Rectal smooth muscle tissue (tissue), 1 donor: ENCODE results near the gene LPCAT1.

Source experiments
- H3K27ac ChIP-seq: one replicate; pipeline ENCODE4 v1.7.0; 2013; ENCODE audit warnings: low read depth, low read length, inconsistent platforms
- H3K27me3 ChIP-seq: one replicate; pipeline ENCODE4 v1.7.0; 2013; ENCODE audit warnings: low read length; ENCODE audit not compliant: control insufficient read depth, insufficient read depth
- H3K36me3 ChIP-seq: one replicate; pipeline ENCODE4 v1.7.0; 2013; ENCODE audit warnings: low read length; ENCODE audit not compliant: control insufficient read depth, insufficient read depth
- H3K4me1 ChIP-seq: one replicate; pipeline ENCODE4 v1.7.0; 2013; ENCODE audit warnings: low read length; ENCODE audit not compliant: control insufficient read depth, insufficient read depth
- H3K4me3 ChIP-seq: one replicate; pipeline ENCODE4 v1.7.0; 2013; ENCODE audit warnings: low read length
- H3K9ac ChIP-seq: one replicate; pipeline ENCODE4 v1.7.0; 2013; ENCODE audit warnings: low read length

Gene LPCAT1

DNA sequence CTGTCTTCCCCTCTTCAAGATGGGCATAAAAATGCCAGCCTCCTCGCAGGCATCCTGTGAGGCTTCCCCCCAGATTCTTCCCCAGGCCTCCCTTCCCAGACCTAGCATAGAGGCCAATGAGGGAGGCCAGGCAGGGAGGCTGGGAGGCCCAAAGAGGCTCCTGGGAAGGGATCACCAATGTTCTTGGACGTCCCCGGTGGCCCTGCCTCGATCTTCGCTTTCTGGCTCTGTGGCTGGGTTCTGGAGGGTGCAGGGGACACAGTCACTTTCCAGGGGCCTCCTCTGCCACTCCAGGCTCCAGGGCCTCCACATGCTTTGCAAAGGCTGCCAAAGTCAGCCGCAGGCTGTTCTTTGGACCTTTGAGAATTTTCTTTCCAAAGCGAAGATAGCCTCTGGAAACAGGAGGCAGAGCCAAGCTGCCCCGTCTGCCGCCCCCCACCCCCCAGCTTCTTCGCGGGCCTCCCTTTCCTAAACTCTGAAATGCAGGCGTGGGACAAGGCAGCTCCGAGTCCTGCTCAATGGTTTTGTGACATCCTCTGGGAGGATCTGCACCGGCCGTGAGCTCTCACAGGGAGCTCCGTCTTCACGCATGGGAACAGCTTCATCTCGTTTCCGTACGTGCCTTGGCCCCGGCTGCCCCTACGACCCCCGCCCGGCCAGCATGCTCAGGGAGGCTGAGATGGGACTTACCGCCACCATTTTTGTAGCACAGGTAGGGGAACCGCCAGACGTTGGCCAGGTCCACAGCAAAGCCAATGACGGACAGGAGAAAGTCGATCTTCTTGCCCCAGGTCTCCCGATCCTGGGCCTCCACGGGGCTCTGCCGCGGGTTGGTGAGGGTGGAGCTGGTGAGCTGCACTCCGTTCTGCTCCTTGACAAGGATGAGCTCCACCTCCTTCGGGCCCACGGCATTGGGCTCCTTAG lies 81.3 kb downstream of the LPCAT1 start:
- Histone ChIP-seq H3K4me1 (no peaks in the 10 kb centered on the region), H3K4me3 (no peak overlapping the region), H3K36me3 (no peaks in the 10 kb centered on the region), H3K9ac (no peak overlapping the region), H3K27me3 (peaks cover 32% of the 10 kb centered on the region), H3K27ac (no peak overlapping the region)

DNA sequence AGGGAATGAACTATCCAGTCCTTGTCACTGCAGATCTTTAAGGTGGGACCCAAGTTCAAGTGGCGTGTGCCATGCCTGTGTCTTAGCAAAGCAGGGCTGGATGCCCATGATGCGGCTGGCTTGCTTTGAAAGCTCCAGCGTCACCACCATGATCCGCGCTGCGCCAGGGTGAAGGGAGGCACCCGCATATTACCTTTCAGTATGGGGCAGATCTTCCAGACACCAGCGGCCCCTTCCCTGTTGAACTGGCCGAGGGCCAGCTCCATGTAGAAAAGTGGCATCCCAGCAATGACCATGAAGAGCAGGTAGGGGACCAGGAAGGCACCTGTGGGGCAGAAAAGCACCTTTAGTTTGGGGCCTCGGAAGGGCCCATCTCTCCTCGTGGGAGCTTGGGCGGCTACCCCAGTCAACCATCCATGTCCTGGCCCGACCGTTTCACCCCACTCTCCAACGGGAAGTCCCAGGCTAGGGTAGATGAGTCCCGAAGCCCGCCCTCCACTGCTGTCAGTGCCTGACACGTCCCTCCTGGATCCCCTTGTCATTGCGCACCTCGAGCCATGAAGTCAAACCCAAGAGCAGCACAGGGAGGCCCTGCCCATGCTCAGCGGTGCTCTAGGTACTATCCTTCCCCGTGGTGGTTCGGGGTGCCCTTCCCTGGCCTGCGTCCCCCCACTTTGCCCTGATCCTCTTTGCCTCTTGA lies 82.4 kb downstream of the LPCAT1 start:
- Histone ChIP-seq H3K27me3 (peaks cover 24% of the 10 kb centered on the region), H3K9ac (no peak overlapping the region)

DNA sequence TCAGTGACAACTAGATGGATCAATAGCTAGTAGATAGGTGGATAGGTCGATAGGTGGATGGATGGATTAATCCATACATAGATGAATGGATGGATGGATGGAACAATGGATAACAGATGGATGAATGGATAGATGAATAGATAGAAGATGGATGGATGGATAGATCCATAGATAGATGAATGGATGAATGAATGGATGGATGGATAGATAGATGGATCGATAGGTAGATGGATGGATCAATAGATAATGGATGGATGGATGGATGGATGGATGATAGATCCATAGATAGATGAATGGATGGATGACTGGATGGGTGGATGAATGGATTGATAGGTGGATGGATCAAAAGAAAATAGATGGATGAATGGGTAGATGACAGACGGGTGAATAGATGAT lies 83.7 kb downstream of the LPCAT1 start:
- Histone ChIP-seq H3K27ac (no peak overlapping the region), H3K9ac (no peak overlapping the region), H3K4me1 (no peaks in the 10 kb centered on the region), H3K27me3 (peaks cover 18% of the 10 kb centered on the region), H3K36me3 (no peaks in the 10 kb centered on the region), H3K4me3 (no peak overlapping the region)

More for the DNA sequence above, 82.4 kb downstream of the LPCAT1 start:
- Histone ChIP-seq H3K27ac (no peak overlapping the region), H3K4me1 (no peaks in the 10 kb centered on the region), H3K36me3 (no peaks in the 10 kb centered on the region), H3K4me3 (no peak overlapping the region)

DNA sequence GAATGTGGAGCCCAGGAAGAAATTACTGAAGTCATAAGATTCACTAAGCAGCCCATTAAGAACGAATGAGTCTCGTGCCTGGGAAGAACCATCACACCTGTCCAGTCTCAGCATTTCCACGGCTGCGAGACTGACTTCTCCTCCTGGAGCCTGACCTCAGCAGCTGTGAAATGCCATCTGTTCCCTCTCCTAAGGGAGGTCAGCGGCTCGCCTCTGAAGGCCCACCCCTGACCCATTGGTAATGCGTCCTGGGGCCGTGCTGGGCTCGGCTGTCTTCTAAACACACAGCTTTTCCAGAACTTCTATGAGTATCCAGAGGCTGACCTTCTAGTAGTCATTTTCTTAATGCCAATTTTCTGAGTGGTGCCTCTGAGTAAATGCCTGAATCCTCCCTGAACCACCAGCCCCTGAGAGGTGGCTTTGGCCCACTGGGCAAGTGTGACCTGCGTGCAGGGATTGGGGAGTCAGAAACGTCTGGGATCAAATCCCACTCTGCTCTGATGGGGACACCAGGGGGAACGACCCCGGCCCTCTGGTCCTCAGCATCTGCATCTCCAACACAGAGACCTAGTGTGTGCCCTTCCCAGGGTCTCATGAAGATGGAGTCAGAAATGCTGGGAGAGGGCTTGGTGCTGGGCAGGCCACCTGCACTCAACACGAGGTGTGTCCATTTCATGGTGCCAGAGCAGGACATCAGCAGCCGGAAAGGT lies 84.2 kb downstream of the LPCAT1 start:
- no peak overlapping the region for H3K27ac ChIP-seq
- no peaks in the 10 kb centered on the region for H3K36me3 ChIP-seq
- H3K9ac ChIP-seq, result no peak overlapping the region
- no peak overlapping the region for H3K4me3 ChIP-seq
- H3K27me3 ChIP-seq, result peaks cover 15% of the 10 kb centered on the region
- H3K4me1 ChIP-seq, result no peaks in the 10 kb centered on the region

DNA sequence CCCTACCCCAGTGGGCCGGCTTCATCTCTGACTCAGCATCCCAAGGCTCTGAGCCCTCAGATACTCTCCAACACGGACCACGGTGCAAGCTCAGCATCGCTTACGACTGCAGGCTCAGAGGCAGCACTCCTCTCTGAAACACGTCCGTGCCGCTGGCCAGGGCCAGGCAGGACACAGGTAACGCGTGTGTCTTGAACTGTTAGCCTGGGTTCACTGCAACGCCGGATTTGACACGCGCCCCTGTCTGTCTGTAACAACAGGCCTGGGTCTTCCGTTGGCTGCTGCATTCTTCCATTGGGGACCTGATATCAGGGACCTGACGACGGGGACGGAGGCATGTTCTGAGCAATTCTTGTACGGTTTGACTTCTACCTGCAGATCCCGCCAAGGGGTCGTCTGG lies 84.9 kb downstream of the LPCAT1 start:
- Histone ChIP-seq H3K4me3 (no peak overlapping the region), H3K27ac (no peak overlapping the region), H3K4me1 (no peaks in the 10 kb centered on the region), H3K36me3 (no peaks in the 10 kb centered on the region), H3K27me3 (peaks cover 9% of the 10 kb centered on the region), H3K9ac (no peak overlapping the region)

DNA sequence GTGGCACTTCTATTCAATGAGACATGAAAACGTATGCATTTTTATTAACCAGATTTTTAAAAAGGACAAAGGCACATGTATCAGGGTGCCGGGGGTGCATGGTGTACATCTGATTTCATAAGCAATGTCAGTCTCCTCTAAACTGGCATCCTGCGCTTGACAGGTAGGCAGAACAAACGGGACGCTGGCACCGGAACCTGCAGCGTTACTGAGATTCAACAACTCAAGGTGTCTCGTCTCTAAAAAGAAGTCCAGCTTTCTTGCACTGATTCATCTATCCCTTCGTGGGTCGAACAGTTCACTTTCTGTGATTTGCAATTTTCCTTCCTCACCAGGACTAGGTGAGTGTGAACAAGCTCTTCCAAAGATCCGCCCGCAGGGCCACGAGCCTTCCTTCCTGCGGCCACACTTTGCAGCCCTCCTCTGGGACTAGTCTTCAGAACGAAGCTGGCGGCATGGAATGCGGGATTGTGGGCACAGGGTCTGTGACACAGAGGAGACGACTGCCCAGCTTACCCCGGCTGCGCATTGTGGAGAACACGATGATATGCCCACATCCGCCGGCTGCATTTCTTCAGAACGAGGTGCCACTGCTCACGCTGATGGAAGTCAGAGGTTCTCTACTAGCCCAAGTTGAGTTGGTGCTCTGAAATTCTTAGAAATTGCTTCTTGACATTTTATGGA lies 85.7 kb downstream of the LPCAT1 start:
- no peaks in the 10 kb centered on the region for H3K4me1 ChIP-seq
- H3K4me3 ChIP-seq, result no peak overlapping the region
- H3K9ac ChIP-seq, result no peak overlapping the region
- no peak overlapping the region for H3K27ac ChIP-seq
- peaks cover 2% of the 10 kb centered on the region for H3K27me3 ChIP-seq
- no peaks in the 10 kb centered on the region for H3K36me3 ChIP-seq

DNA sequence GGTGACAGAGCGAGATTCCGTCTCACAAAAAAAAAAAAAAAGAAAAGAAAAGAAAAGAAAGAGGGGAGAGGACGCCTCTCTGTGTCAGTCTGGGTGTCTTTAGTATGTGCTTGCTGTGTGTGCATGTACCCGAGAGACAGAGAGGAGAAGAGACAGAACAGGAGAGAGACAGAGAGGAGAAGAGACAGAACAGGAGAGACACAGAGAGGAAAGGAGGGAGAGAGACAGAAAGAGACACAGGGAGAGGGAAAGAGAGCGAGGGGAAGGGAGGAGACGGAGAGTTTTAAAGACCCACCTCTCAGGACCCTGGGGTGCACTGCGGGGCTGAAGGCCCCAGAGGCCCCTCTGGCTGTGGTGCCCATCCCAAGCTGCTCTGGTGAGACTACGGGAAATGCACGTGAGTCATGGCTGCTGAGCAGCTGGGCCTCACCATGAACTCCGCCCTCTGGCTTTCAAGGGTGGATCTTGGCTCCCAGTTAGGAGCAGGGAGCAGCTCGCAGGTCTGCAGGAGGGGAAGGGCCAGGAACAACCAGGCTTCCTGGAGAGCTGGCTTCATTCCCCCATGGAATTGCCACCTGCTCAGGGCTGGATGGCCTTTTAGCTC lies 86.4 kb downstream of the LPCAT1 start:
- Histone ChIP-seq H3K27me3 (peaks cover 2% of the 10 kb centered on the region), H3K27ac (no peak overlapping the region), H3K4me3 (no peak overlapping the region), H3K36me3 (no peaks in the 10 kb centered on the region), H3K4me1 (no peaks in the 10 kb centered on the region), H3K9ac (no peak overlapping the region)

DNA sequence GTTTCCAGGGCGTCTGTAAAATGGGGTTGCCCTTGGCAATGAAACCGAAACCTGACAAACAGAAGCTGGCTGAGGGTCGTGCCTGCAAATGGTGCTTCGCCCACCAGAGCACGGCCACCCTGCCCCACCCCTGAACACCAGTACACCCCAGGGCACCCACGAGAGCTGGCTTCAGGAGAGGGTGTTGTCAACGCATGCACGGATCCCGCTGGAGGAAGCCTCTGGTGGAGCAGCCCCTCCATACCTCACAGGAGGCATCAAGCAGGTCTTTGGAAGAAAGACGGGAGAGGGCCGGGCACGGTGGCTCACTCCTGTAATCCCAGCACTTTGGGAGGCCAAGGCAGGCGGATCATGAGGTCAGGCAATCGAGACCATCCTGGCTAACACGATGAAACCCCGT lies 87.1 kb downstream of the LPCAT1 start:
- Histone ChIP-seq H3K27ac (no peak overlapping the region), H3K27me3 (peaks cover 2% of the 10 kb centered on the region), H3K4me1 (no peaks in the 10 kb centered on the region), H3K9ac (no peak overlapping the region), H3K4me3 (no peak overlapping the region), H3K36me3 (no peaks in the 10 kb centered on the region)

DNA sequence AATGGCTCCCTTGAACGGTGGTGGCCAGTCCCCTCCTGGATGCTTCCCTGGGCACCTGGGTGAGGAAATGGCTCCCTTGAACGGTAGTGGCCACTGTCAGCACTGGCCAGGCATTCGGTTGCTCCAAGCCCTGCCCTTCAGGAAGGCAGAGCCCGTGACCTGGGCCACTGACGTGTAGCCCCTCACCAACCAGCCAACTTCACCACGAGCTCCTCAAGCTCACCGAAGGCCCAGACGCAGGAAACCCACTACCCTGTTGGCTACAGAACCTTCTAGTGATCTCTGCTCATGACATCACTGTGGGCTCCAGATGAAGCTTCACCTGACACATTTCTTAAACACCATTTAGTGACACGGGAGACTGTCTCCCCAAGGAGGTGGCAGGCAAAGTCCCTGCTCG lies 87.7 kb downstream of the LPCAT1 start:
- Histone ChIP-seq H3K4me3 (no peak overlapping the region), H3K4me1 (no peaks in the 10 kb centered on the region), H3K27me3 (peaks cover 2% of the 10 kb centered on the region), H3K36me3 (no peaks in the 10 kb centered on the region), H3K9ac (no peak overlapping the region), H3K27ac (no peak overlapping the region)

DNA sequence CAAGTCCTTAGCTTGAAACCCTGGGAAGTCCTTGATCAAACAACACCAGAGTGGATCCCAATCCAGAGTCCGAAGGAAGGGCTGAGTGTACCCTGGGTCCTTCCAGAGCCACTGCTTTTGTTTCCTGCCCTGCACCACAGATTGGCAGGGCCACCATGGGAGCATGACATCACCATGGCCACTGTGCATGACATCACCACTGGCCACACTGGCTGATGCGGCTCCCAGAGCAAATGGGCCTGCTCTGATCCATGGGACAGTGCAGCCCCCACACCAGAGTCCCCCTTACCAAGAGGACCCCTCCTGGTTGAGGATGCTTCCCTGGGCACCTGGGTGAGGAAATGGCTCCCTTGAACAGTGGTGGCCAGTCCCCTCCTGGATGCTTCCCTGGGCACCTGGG lies 88.4 kb downstream of the LPCAT1 start:
- Histone ChIP-seq H3K36me3 (no peaks in the 10 kb centered on the region), H3K27me3 (peaks cover 2% of the 10 kb centered on the region), H3K4me3 (no peak overlapping the region), H3K27ac (no peak overlapping the region), H3K9ac (no peak overlapping the region), H3K4me1 (no peaks in the 10 kb centered on the region)

DNA sequence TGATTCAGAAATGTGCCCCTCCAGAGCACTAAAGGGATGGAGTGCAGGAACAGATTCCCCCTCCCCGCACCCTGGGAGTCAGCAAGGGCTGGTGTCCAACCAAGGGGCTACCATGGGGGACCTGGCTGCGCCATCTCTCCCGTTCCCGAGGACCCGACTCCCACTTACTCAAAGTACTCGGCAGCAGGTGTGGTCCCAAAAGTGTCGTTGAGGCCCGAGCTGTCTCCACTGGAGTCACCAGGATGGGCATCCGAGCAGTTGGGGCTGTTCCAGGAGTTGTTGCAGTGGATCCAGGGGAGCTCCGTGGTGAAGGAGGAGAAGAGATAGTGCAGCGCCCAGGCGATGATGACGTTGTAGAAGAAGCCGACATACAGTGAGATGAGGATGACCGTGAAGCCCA lies 91.5 kb downstream of the LPCAT1 start:
- H3K27me3 ChIP-seq, result no peaks in the 10 kb centered on the region
- no peaks in the 10 kb centered on the region for H3K4me1 ChIP-seq
- no peak overlapping the region for H3K4me3 ChIP-seq
- no peak overlapping the region for H3K9ac ChIP-seq
- no peak overlapping the region for H3K27ac ChIP-seq
- no peaks in the 10 kb centered on the region for H3K36me3 ChIP-seq

DNA sequence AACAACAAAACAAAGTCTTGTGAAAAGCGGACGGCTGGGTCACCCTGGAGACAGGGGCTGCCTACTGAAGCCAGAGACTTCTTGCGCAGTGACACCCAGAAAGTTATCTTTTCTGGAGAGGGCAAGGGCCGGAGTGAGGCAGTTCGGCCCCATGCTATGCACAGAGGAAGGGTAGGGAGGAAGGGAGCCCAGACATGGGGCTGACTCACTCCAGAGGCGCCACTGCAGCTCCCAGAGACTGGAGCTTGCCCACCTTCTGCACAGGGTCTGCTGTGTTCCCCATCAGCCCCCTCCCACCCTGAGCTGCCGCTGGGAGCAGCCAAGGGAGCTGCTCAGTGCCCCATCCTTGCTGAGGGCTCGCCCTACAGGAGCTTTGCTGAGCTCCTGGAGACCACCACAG lies 91.9 kb downstream of the LPCAT1 start:
- Histone ChIP-seq H3K27ac (no peak overlapping the region), H3K4me1 (no peaks in the 10 kb centered on the region), H3K36me3 (no peaks in the 10 kb centered on the region), H3K9ac (no peak overlapping the region), H3K4me3 (no peak overlapping the region), H3K27me3 (no peaks in the 10 kb centered on the region)
